Activated CD8-positive, alpha-beta memory T cell treated with anti-CD3 and anti-CD28 coated beads, Interleukin-2, amount 10 ng/mL, durations not matched to agents 7 days and 5 days (primary cell): ENCODE results near the gene CRAMP1. TPM values are rescaled to one million over a fixed set of nuclear protein-coding genes. Genes with fewer than 3 reads are reported as not detected.
"Not testable (repeated sequence)": the region's sequence is repeated elsewhere in the genome, so short reads cannot be mapped to it uniquely, and the experiment has no call there.

Source experiments
- ATAC-seq: fragments of 150-1000 bp; cut with Tn5 transposase; one replicate; pipeline ENCODE4 v1.10.0; 2021; ENCODE audit warnings: moderate library complexity
- CTCF ChIA-PET: fragments of 350-600 bp; sonication (Branson Sonifier 250); formaldehyde crosslinking; loops from one replicate; lab custom pipeline; 2021; ENCODE audit warnings: antibody characterized with exemption; lab: Charles Lee
- DNase-seq: peaks from one replicate; pipeline ENCODE4 v3.0.0-alpha.2; 2020
- H3K27ac Mint-ChIP-seq: one replicate; pipeline ENCODE4 v1.8.0; 2021; ENCODE audit warnings: mild to moderate bottlenecking, mixed read lengths
- H3K27me3 Mint-ChIP-seq: one replicate; pipeline ENCODE4 v1.8.0; 2021; ENCODE audit warnings: mixed read lengths
- H3K36me3 Mint-ChIP-seq: one replicate; pipeline ENCODE4 v1.8.0; 2021; ENCODE audit warnings: mild to moderate bottlenecking, mixed read lengths
- H3K4me1 Mint-ChIP-seq: one replicate; pipeline ENCODE4 v1.8.0; 2021; ENCODE audit warnings: mixed read lengths
- H3K4me3 Mint-ChIP-seq: one replicate; pipeline ENCODE4 v1.8.0; 2021; ENCODE audit warnings: mild to moderate bottlenecking, moderate library complexity, mixed read lengths
- H3K9me3 Mint-ChIP-seq: one replicate; pipeline ENCODE4 v1.8.0; 2022; ENCODE audit warnings: low read depth, mixed read lengths
- total RNA-seq, 2 experiments: library from RNA; stranded (reverse); gene quantifications; one replicate each; pipeline ENCODE4 v1.2.3, GENCODE V29; 2021

CRAMP1 gene
- total RNA-seq, 2 experiments from 2014 or later, result 26.8 to 31.1 TPM

DNA sequence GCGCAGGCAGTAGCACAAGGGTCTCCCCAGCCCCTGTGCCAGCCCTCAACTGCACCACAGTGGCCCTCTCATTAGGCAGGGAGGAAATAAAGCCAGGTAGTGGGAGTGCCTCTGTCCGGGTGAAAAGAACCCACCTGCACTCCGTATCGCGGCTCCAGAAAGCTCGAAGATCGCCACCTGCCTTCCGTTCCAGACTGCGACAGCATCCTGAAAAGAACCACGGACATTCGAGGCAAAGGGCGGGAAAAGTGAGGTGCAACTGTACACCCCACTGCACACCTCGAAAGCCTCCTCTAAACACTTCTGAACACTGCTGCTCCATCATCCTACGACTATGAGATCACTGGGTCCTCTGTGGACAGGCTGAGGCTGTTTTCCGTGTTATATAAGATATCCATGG lies 29.0 kb upstream of the CRAMP1 start:
- ATAC-seq, result no peak

DNA sequence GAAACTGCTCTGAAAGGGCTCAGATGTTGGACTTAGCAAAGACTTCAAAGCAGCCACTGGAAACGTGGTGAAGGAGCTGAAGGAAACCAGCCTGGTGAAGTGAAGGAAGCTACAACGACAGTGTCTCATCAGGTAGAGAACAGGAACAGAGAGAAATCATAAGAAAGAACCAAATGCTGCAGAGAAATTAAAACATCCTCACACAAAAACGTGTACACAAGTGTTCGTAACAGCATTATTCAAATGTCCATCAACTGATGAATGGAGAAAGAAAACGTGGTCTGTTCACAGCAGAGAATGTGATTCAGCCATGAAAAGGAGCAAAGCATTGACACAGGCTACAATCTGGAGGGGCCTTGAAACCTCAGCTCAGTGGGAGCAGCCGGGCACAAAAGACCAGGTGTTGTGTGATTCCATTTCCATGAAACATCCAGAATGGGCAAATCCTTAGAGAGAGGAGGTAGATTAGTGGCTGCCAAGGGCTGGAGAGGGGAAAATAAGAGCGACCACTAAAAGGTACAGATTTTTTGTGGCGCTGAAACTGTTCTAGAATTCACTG lies 27.2 kb upstream of the CRAMP1 start:
- Mint-ChIP-seq H3K9me3 (no peaks in the 10 kb centered on the region), H3K4me1 (peaks cover 7% of the 10 kb centered on the region), H3K4me3 (no peak overlapping the region), H3K27ac (no peak overlapping the region), H3K27me3 (no peaks in the 10 kb centered on the region), H3K36me3 (no peaks in the 10 kb centered on the region)
- ATAC-seq (no peak), DNase-seq (no peak)
- CTCF ChIA-PET, result no interaction called here

More for the DNA sequence above, 29.0 kb upstream of the CRAMP1 start:
- Mint-ChIP-seq H3K27ac (no peak overlapping the region), H3K27me3 (no peaks in the 10 kb centered on the region), H3K9me3 (no peaks in the 10 kb centered on the region), H3K4me3 (no peak overlapping the region), H3K36me3 (no peaks in the 10 kb centered on the region), H3K4me1 (peaks cover 15% of the 10 kb centered on the region)
- DNase-seq, result no peak
- CTCF ChIA-PET, result no interaction called here

DNA sequence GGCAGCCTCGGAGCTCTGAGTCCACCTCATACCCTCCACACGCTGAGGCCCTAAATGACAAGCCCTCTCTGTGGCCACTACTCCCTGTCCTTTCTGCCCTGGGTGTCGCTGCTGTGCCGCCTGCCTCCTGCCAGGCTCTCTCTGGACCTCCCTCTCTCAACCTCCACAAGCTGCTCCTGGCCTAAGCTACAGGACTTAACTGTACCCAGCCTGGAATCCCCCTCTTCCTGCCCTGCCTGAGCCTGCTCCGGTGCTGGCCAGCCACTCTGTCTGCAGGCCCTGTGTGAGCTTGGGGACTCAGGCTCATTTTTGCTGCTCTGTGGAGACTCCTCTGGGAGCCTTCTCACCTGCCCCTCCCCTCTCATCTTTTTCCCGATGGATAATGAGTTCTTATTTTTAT lies 21.8 kb upstream of the CRAMP1 start:
- CTCF ChIA-PET, result no interaction called here
- no peaks in the 10 kb centered on the region for H3K36me3 Mint-ChIP-seq
- DNase-seq, result no peak
- ATAC-seq, result no peak
- H3K4me3 Mint-ChIP-seq, result no peak overlapping the region
- no peak overlapping the region for H3K27ac Mint-ChIP-seq
- no peaks in the 10 kb centered on the region for H3K9me3 Mint-ChIP-seq
- no peaks in the 10 kb centered on the region for H3K27me3 Mint-ChIP-seq
- H3K4me1 Mint-ChIP-seq, result no peaks in the 10 kb centered on the region

DNA sequence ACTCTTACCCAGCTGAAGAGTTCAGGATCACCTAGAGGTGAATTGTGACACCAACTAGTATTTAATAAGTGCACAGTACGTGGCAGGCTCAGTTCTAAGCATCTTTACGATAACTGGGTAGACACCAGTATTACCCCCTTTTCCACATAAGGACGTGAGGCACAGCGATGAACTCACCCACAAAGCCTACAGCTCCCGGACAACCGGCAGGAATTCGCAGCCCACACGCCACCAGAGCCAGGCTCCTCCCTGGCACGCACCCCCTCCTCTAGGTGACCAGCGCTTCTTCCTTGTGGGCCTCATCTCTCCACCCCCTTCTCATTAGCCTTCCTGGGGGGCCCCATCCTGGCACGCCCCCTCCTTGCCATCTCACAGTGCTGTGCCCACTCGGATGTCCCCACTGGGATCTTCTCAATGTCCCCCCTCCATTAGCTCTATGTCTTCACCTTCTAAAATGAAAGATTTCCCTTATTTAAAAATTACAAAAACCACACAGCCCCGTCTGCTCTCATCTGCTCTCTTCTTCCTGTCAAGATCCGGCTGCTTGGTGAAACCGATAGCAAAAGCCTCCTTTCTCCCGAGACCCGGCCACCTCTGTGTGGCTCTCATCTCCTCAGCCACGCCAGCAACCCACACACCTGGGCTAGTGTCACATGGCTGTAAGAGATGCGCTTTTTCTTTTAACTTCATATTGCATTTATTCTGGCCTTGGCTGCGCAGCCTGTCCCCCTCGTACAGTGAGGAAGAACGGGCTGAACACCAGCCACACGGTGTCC lies 21.0 kb upstream of the CRAMP1 start:
- Mint-ChIP-seq H3K36me3 (no peaks in the 10 kb centered on the region), H3K4me3 (no peak overlapping the region), H3K27me3 (no peaks in the 10 kb centered on the region), H3K27ac (no peak overlapping the region), H3K4me1 (no peaks in the 10 kb centered on the region), H3K9me3 (no peaks in the 10 kb centered on the region)
- ATAC-seq, result no peak
- CTCF ChIA-PET, result no interaction called here
- no peak for DNase-seq

DNA sequence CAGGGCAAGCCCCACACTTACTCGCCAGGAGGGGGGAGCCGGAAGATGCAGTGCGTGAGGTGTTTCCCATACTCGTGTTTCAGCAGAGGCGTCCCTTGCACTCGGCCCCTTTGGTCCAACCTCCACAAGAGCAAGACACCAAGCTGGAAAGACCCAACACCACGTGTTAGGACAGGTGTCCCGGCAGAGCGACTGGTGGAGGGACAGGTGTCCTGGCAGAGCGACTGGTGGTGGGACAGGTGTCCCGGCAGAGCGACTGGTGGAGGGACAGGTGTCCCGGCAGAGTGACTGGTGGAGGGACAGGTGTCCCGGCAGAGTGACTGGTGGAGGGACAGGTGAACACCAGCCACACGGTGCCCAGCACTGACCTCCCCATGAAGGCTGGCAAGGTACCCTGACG lies 19.7 kb upstream of the CRAMP1 start:
- no peak for ATAC-seq
- no peaks in the 10 kb centered on the region for H3K36me3 Mint-ChIP-seq
- H3K27ac Mint-ChIP-seq, result no peak overlapping the region

DNA sequence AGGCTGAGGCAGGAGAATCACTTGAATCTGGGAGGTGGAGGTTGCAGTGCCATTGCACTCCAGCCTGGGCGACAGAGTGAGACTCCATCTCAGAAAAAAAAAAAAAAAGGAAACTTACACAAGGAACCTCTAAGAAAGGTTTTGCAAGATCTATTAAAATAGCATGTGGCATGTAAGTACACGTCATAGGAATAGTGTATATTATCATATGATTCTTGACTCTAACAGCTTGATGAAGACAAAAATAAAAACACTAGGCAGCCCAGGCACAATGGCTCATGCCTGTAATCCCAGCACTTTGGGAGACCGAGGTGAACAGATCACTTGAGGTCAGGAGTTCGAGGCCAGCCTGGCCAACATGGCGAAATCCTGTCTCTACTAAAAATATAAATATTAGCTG lies 16.6 kb upstream of the CRAMP1 start:
- H3K4me3 Mint-ChIP-seq, H3K9me3 Mint-ChIP-seq, ATAC-seq, H3K27ac Mint-ChIP-seq, DNase-seq, H3K27me3 Mint-ChIP-seq, CTCF ChIA-PET, H3K4me1 Mint-ChIP-seq, H3K36me3 Mint-ChIP-seq: not testable (repeated sequence)

More for the DNA sequence above, 19.7 kb upstream of the CRAMP1 start:
- Mint-ChIP-seq H3K4me1 (no peaks in the 10 kb centered on the region), H3K9me3 (no peaks in the 10 kb centered on the region), H3K27me3 (no peaks in the 10 kb centered on the region), H3K4me3 (no peak overlapping the region)
- no peak for DNase-seq
- CTCF ChIA-PET, result no interaction called here

DNA sequence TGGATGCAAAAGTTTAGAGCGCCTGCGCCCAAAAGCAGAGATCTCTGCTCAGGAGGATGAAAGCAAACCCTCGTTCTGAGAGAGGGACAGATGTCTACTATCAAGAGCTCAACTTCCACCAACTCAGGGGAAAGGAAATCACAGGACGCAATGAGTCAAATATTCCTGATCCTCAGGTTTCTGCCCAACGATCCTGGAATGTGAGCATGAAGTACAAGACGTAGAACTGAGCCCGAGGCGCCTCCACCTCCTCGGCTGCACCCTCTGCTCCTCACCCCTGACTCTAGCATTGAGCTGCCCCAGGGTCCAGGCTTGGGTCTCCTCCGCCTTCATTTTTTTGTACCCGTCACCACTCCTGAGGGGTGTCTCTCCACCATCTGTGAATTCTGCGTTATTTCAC lies 15.6 kb upstream of the CRAMP1 start:
- Mint-ChIP-seq H3K4me1 (no peaks in the 10 kb centered on the region), H3K9me3 (no peaks in the 10 kb centered on the region), H3K36me3 (no peaks in the 10 kb centered on the region), H3K4me3 (no peak overlapping the region), H3K27ac (no peak overlapping the region), H3K27me3 (no peaks in the 10 kb centered on the region)
- CTCF ChIA-PET, result no interaction called here
- DNase-seq (no peak), ATAC-seq (no peak)

DNA sequence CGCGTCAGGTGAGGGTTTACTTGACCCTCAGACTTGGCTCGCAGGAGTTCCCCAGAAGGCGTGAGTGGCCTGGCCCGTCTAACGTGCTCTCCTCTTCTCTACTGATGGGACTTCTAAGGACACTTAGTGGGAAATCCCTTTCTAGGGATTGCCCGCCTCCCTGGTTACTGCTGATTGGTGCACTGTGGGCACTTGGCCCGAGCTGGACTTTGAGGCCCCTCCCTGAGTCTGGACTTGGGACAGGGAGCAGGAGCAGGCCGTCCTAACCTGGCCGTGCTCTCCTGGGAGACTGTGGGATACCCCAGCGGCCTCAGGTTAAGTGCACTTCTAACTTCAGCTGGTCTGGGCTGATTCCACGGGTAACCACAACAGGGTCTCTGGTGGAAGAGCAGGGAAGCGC lies 15.0 kb upstream of the CRAMP1 start:
- H3K4me1 Mint-ChIP-seq, result no peaks in the 10 kb centered on the region
- CTCF ChIA-PET, result no interaction called here
- ATAC-seq (no peak), DNase-seq (no peak)
- H3K27ac Mint-ChIP-seq, result no peak overlapping the region
- H3K27me3 Mint-ChIP-seq, result no peaks in the 10 kb centered on the region
- H3K36me3 Mint-ChIP-seq, result no peaks in the 10 kb centered on the region
- no peak overlapping the region for H3K4me3 Mint-ChIP-seq
- no peaks in the 10 kb centered on the region for H3K9me3 Mint-ChIP-seq

DNA sequence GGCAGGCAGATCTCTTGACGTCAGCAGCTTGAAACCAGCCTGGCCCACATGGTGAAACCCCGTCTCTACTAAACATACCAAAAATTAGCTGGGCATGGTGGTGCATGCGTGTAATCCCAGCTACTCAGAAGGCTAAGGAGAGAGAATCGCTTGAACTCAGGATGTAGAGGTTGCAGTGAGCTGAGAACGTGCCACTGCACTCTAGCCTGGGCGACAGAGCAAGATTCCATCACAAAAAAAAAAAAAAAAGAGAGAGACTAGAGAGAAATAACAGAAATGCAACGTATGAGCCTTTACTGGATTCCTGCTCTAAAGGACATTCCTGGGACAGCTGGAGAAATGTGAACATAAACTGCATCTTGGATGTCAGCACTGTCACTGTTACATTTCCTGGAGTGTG lies 11.1 kb upstream of the CRAMP1 start:
- CTCF ChIA-PET, result no interaction called here
- H3K27me3 Mint-ChIP-seq, result no peaks in the 10 kb centered on the region
- DNase-seq (no peak), ATAC-seq (no peak)
- no peak overlapping the region for H3K27ac Mint-ChIP-seq
- H3K9me3 Mint-ChIP-seq, result no peaks in the 10 kb centered on the region
- no peaks in the 10 kb centered on the region for H3K4me1 Mint-ChIP-seq
- no peak overlapping the region for H3K4me3 Mint-ChIP-seq
- H3K36me3 Mint-ChIP-seq, result no peaks in the 10 kb centered on the region

DNA sequence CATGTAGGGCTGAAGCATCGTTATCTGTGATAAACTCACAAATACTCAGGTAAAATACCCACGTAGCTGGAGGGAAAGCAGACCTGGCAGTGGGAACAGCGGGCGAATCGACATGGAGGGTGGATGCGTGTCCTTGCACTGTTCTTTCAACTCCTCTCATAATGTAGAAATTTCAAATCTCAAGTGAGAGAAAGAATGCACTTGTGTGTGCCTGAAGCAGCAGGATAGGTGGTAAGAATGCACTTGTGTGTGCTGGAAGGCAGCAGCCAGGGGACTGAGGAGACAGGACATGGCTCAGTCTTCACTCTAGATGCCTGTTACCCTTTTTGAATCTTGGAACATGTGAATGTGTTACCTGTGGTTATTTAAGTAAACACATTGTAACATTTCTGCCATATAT lies 10.7 kb upstream of the CRAMP1 start:
- no peak for DNase-seq
- Mint-ChIP-seq H3K36me3 (no peaks in the 10 kb centered on the region), H3K27me3 (no peaks in the 10 kb centered on the region), H3K4me3 (no peak overlapping the region), H3K9me3 (no peaks in the 10 kb centered on the region), H3K4me1 (no peaks in the 10 kb centered on the region), H3K27ac (no peak overlapping the region)
- CTCF ChIA-PET, result no interaction called here
- no peak for ATAC-seq

DNA sequence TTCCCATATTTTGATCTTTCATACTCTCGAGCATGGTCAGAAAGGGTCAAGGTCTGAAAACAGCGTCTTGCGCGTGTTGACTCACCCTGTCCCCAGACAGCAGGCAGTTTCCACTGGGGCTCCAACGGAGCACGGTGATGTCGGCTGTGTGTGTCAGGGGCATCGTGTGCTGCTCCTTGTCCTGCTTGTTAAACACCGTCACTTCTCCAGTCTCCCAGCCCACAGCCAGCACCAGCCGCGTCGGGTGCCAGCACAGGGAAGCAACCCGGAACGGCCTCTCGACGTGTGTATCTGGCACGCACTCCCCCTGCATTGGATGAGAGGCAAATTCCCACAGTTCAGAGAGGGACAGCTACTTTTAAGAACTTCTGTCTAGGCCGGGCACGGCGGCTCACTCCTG lies 9.9 kb upstream of the CRAMP1 start:
- H3K4me3 Mint-ChIP-seq, result no peak overlapping the region
- H3K4me1 Mint-ChIP-seq, result no peaks in the 10 kb centered on the region
- H3K9me3 Mint-ChIP-seq, result no peaks in the 10 kb centered on the region
- DNase-seq, result no peak
- no peak overlapping the region for H3K27ac Mint-ChIP-seq
- CTCF ChIA-PET, result no interaction called here
- H3K27me3 Mint-ChIP-seq, result no peaks in the 10 kb centered on the region
- no peaks in the 10 kb centered on the region for H3K36me3 Mint-ChIP-seq
- ATAC-seq, result no peak

DNA sequence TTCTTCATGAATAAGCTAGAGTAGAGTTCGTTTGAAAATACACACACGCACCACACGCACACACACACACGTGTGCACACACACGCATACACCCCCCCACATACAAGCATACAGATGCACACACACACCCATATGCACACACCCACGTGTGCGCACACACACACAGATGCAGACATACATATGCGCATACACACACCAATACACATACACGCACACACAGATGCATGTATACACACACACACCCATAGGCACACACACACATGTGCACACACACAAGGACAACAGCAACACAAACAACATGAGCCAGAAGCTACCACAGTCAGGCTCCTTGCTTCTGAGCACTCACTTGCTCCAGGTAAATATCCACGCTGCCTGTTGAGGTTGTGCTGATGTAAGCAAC lies 5.4 kb upstream of the CRAMP1 start:
- Mint-ChIP-seq H3K4me3 (no peak overlapping the region), H3K27me3 (no peaks in the 10 kb centered on the region), H3K9me3 (no peaks in the 10 kb centered on the region), H3K4me1 (peaks cover 21% of the 10 kb centered on the region), H3K36me3 (no peaks in the 10 kb centered on the region), H3K27ac (no peak overlapping the region)
- CTCF ChIA-PET, result no interaction called here
- ATAC-seq (no peak), DNase-seq (no peak)

DNA sequence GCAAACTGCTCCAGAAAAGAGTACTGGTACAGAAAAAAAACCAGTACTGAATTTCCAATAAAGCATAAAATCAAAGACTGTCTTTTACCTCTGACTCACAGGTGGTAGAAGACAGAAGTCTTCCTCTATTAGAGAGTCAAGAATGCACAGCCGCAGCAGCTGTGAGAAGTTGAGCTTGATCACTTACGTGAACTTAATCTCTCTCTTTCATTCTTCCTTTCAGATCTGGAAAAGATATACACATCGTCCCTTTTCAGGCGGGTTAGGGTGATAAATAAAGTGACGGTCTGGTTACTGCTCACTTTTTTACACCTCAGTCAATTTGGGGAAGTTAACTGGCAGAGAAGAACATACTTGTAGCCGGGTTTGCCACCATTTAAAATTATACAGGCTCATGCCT lies 4.2 kb upstream of the CRAMP1 start:
- Mint-ChIP-seq H3K27me3 (no peaks in the 10 kb centered on the region), H3K36me3 (no peaks in the 10 kb centered on the region), H3K4me1 (peaks cover 23% of the 10 kb centered on the region), H3K27ac (no peak overlapping the region), H3K9me3 (no peaks in the 10 kb centered on the region), H3K4me3 (no peak overlapping the region)
- CTCF ChIA-PET, result no interaction called here
- DNase-seq (no peak), ATAC-seq (no peak)

DNA sequence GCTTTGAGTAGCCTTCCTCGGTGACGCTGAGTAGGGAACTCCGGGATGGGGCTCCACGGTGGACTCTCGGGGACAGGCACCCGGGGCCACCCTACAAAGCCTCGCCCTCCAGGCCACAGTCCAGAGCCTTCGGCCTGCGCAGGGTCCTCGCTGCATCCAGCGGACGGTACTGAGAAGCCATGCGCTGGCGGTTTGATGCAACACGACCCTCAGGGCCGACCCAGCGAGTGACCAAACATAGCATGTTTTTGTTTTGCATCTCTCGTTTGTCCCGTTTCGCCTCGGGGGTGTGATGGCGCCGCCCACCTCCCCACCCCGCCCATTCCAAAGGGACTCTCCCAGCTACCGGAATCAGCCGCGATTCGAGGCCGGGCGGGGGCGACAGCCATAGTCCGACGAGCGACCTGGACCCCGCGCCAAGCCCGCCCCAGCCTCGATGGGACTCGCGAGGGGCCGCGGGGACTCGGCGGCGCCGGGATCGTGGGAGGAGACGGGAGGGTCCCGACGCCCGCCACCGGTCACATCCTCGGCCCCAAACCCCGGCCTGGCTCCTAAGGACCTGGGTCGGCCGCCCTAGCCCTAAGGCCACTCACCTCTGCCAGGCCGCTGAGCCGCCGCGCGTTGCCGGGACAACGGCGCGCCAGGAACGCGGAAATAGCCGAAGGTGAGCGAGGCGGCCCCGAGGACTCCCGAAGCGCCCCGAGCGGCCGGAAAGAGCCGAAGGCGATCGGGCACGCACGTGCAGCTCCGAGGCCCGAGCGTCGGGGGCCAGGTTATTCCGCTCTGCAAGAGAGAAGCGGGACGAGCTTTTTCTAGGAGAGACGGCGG lies 1.9 kb upstream of the CRAMP1 start:
- Mint-ChIP-seq H3K9me3 (no peaks in the 10 kb centered on the region), H3K27me3 (no peaks in the 10 kb centered on the region), H3K4me1 (peaks cover 34% of the 10 kb centered on the region), H3K36me3 (peaks cover 4% of the 10 kb centered on the region), H3K27ac (peak overlapping the region; percentile 100), H3K4me3 (peak overlapping the region; percentile 83)
- peak; percentile 93 for DNase-seq
- CTCF ChIA-PET, result interaction anchor here (0.7 to 2.2 kb wide), 4 partner anchors 96 to 193 kb away, joined by 3 to 22 read pairs (median 4); partner anchors contain the start of genes EME2, MAPK8IP3 and MRPS34
- peak; percentile 53 for ATAC-seq
